NCI-H446 (cell line): ENCODE data around the gene MCOLN1.
A peak's percentile ranks its signal among the peaks of the same experiment; 100 is the strongest.

Experiments used
- DNase-seq, 2 experiments: peaks; one replicate each; lab custom pipeline; 2025; lab: John Stamatoyannopoulos, UW

Gene MCOLN1

GRCh38 chr19:7522072-7522922 lies at the start of gene MCOLN1:
TSS of gene MCOLN1 (plus strand) at chr19:7522624. CDS start at chr19:7522751, 127 bp downstream.
- DNase-seq: peak; percentile 93 to 99

GRCh38 chr19:7475665-7476064 lies 46.8 kb upstream of the MCOLN1 start:
- DNase-seq: no peak

DNA sequence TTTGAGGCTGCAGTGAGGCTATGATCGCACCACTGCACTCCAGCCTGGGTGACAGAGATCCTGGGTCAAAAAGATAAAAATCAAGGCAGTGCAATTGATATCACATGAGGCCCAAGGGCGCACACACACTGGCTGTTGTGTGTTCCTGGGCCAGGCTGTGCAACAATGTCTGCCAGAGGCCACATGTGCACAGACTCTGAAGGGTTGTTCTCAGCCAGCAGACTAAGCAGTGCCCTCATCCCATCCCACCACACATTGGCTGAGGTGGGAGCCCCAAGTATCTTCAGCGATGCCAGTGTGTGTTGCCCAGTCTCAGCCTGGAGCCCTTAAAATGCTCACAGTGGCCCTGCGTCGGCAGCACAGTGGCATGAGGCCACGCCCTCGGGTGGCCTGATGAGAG lies 46.2 kb upstream of the MCOLN1 start:
- DNase-seq: no peak

- no peak for DNase-seq
Measured at GRCh38 chr19:7476777-7477494, 45.5 kb upstream of the MCOLN1 start.

DNA sequence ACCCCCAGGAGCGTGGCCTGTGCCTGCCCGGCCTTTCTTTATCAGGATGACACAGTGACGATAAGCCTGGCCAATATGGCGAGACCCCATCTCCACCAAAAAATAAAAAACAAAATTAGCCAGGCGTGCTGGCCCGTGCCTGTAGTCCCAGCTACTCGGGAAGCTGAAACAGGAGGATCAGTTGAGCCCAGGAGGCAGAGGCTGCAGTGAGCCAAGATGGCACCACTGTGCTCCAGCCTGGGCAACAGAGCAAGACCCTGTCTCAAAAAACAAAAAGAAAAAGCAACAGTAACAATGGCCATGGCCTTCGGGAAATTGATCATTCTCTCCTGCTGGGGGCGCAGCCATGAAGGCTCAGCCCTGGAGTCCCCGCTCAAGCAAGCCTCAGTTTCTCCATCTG lies 44.7 kb upstream of the MCOLN1 start:
- no peak for DNase-seq

DNA sequence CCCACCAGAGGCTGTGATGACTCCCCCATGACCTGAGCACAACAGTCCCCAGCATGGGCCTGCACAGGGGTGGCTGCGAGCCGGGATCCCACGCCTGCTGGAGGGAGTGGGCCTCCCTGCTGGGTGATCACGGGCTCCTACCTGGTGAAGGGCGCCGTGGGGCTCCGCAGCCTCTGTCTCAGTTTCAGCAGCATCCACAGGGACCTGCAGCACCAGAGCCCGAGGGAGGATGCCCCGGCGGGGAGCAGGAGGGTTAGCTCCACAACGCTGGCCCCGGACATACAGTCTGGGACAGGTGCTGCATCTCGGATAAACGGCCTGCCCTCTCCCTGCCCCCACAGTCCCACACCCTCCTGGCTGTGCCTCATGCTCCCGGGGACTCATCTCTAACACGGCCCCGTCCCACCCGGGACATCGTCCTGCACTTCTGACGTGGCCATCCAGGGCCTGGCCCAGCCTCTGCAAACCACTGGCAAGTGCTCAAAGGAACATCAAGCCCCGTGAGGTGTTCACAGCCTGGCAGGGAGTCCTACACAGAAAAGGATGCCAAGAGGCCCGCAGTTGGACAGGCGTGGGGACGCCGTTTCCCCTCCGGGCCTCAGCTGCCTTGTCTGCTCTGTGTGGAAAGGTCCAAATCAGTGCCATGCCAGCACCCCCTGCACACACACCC lies 44.1 kb upstream of the MCOLN1 start:
- no peak for DNase-seq

DNA sequence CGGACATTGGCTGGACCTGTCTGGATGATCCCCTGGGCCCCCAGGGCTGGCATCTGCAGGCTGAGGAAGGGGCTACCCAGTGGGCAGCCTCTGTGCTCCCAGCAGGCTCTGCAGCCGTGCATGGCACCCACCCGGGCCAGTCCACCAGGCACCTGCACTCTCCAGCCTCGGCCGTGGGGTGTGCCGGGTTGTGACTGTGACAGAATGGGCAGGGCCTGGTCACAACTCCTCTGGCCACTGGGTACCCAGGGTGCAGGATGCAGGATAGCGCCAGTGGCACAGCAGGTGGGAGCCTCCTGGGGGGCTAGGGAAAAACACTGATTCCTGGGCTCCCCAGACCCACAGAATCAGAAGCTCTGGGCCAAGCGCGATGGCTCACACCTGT lies 43.6 kb upstream of the MCOLN1 start:
- DNase-seq: no peak

DNA sequence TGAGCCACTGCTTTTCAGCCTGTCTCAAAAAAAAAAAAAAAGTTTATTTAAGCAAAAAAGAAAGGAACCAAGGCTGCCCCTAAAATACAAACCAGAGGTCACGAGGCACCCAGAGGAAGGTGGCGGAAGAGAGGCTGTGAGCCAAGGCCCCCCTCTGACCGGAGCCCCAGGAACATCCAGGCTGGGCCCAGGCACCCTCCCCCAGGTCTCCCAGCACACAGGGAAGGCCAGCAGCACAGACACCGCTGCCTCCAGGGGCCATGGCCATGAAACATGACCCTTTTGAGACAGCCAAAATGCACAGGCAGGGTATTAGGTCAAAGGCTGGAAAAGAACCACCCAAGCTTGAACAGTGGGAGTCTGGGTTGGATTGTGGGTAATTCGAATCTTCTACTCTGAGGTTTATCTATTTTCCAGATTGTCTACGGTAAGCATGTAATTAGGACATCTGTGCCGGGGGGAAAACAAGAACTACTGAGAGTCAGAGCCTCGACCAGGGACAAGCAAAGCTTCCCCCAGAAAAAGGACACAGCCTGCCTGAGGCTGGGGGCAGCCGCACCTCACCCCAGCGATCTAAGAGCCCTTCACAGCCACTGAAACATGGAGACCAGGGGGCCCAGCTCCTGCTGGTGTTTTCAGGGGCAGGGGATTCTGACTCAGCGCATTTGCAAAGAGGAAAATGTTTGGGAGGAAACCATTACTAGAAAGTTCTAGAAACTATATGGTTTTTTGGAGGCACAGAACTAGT lies 42.0 kb upstream of the MCOLN1 start:
- no peak for DNase-seq

- DNase-seq: no peak
Measured at GRCh38 chr19:7480970-7481255, 41.5 kb upstream of the MCOLN1 start.

- no peak for DNase-seq
Measured at GRCh38 chr19:7482584-7483439, 39.6 kb upstream of the MCOLN1 start.

GRCh38 chr19:7483720-7484201 lies 38.7 kb upstream of the MCOLN1 start:
- DNase-seq: no peak

DNA sequence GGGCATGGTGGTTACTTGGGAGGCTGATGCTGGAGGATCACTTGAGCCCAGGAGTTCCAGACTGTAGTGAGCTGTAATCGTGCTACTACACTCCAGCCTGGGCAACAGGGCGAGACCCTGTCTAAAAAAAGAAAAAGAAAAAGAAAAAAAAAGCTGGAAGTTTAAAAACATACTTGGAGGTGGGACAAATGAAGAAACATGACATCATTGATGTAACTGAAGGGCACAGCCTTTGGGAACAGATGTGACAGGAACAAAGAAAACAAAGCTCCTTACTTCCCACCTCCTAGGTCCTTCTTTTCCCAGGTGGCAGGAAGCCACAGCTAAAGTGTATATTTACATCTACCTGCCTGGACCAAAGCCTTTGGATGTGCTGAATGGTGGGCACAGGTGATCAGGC lies 35.5 kb upstream of the MCOLN1 start:
- DNase-seq: no peak

- no peak for DNase-seq
Measured at GRCh38 chr19:7488736-7489353, 33.6 kb upstream of the MCOLN1 start, which contains the start of gene PEX11G. TSS of gene PEX11G (minus strand) at chr19:7489035. CDS start at chr19:7489010, 25 bp downstream.

- DNase-seq: no peak
Measured at GRCh38 chr19:7489609-7490044, 32.8 kb upstream of the MCOLN1 start.

GRCh38 chr19:7492142-7492541 lies 30.3 kb upstream of the MCOLN1 start:
- no peak for DNase-seq

DNA sequence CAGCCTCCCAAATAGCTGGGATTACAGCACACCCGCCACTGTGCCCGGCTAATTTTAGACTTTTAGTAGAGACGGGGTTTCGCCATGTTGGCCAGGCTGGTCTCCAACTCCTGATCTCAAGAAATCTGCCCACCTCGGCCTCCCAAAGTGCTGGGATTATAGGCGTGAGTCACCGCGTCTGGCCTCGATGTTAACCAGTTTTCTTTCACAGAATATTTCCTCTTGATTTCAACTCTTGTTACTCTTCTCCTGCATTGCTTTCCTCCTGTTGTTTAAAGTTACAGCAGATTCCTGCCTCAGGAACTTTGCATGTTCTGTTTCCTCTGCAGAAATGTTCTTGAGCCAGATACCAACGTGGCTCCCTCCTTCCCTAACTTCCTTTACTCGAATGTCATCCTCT lies 29.9 kb upstream of the MCOLN1 start:
- DNase-seq: no peak

- DNase-seq: no peak
Measured at GRCh38 chr19:7494416-7495098, 27.9 kb upstream of the MCOLN1 start.

DNA sequence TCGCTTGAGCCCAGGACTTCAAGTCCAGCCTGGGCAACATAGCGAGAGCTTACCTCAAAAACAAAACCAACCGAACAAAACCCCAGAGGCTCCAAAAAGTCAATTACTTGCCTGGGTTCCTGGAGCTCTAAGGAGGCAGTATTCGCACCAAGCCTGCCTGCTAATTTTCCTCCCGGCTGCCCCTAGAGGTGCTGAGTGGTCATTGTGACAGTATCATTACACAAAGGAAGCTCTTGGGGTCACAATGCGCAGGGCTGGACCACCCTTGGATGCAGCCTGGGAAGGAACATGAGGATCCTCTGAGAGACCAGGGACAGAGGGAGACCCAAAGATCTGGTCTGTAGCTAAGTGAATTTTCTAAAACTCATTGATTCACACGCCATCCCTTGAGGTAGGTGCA lies 25.1 kb upstream of the MCOLN1 start:
- DNase-seq: no peak

- peak in 1 of 2 experiments; percentile 71 for DNase-seq
Measured at GRCh38 chr19:7500811-7501450, 21.5 kb upstream of the MCOLN1 start.
